CD4-positive, CD25-positive, alpha-beta regulatory T cell (primary cell): ENCODE results near the gene TRIM68. TPM values are rescaled to one million over a fixed set of nuclear protein-coding genes. Genes with fewer than 3 reads are reported as not detected.

Experiments used
- ATAC-seq, 2 donors: fragments of 150-1000 bp; cut with Tn5 transposase; one replicate each; pipeline ENCODE4 v1.10.0; 2021; ENCODE audit warnings: low read depth in 2 of 2, moderate number of reproducible peaks in 2 of 2, moderate library complexity in 1 of 2
- DNase-seq, 3 donors: peaks; one replicate each; pipeline versions ENCODE4 v3.0.0 to v3.0.0-alpha.2; 2012 to 2022; ENCODE audit warnings: mixed read lengths in 1 of 3
- H3K27ac ChIP-seq: one replicate; pipeline ENCODE4 v1.7.0; 2013; ENCODE audit warnings: mild to moderate bottlenecking, low read length; ENCODE audit not compliant: insufficient read depth, poor library complexity, severe bottlenecking
- H3K27me3 ChIP-seq: one replicate; pipeline ENCODE4 v1.7.0; 2013; ENCODE audit warnings: low read length; ENCODE audit not compliant: control insufficient read depth, insufficient read depth
- H3K36me3 ChIP-seq: one replicate; pipeline ENCODE4 v1.7.0; 2013; ENCODE audit warnings: mild to moderate bottlenecking, low read length, moderate library complexity; ENCODE audit not compliant: control insufficient read depth, insufficient read depth
- H3K4me1 ChIP-seq: 2 replicates; pipeline ENCODE4 v1.7.0; 2013; ENCODE audit warnings: mild to moderate bottlenecking, low read length; ENCODE audit not compliant: insufficient read depth, control insufficient read depth, poor library complexity, severe bottlenecking
- H3K4me3 ChIP-seq: one replicate; pipeline ENCODE4 v1.7.0; 2013; ENCODE audit warnings: low read depth, mild to moderate bottlenecking, low read length, moderate library complexity
- H3K9me3 ChIP-seq, 2 experiments: 1 replicate in 1 of 2; 2 replicates in 1 of 2; pipeline ENCODE4 v1.7.0; 2013; ENCODE audit warnings: low read length in 2 of 2, mild to moderate bottlenecking in 1 of 2, moderate library complexity in 1 of 2; ENCODE audit not compliant: control insufficient read depth in 2 of 2
- H3K27ac Mint-ChIP-seq, 3 donors: one replicate each; pipeline ENCODE4 v1.8.0; 2020 to 2022; ENCODE audit warnings: mild to moderate bottlenecking in 3 of 3, mixed read lengths in 3 of 3, moderate library complexity in 2 of 3
- H3K27me3 Mint-ChIP-seq: one replicate; pipeline ENCODE4 v1.8.0; 2022; ENCODE audit warnings: mild to moderate bottlenecking, mixed read lengths
- H3K36me3 Mint-ChIP-seq: one replicate; pipeline ENCODE4 v1.8.0; 2020; ENCODE audit warnings: mixed read lengths
- H3K4me1 Mint-ChIP-seq, 4 donors: one replicate each; pipeline ENCODE4 v1.8.0; 2020 to 2022; ENCODE audit warnings: mixed read lengths in 4 of 4, mild to moderate bottlenecking in 1 of 4
- H3K4me3 Mint-ChIP-seq, 4 donors: one replicate each; pipeline ENCODE4 v1.8.0; 2020 to 2022; ENCODE audit warnings: mild to moderate bottlenecking in 4 of 4, mixed read lengths in 4 of 4, moderate library complexity in 3 of 4
- H3K9me3 Mint-ChIP-seq, 7 donors: one replicate each; pipeline ENCODE4 v1.8.0; 2020 to 2022; ENCODE audit warnings: mixed read lengths in 7 of 7, mild to moderate bottlenecking in 3 of 7, moderate library complexity in 2 of 7
- polyA plus RNA-seq, 4 donors: library from polyadenylated mRNA; unstranded; fragments of 300-500 nt; fragmentation: Illumina TruSeq; gene quantifications; one replicate each; pipeline ENCODE4 v1.2.3, GENCODE V29; 2021
- total RNA-seq: library from RNA; stranded (reverse); gene quantifications from one replicate; pipeline ENCODE4 v1.2.3, GENCODE V29; 2022

Gene TRIM68, protein sequence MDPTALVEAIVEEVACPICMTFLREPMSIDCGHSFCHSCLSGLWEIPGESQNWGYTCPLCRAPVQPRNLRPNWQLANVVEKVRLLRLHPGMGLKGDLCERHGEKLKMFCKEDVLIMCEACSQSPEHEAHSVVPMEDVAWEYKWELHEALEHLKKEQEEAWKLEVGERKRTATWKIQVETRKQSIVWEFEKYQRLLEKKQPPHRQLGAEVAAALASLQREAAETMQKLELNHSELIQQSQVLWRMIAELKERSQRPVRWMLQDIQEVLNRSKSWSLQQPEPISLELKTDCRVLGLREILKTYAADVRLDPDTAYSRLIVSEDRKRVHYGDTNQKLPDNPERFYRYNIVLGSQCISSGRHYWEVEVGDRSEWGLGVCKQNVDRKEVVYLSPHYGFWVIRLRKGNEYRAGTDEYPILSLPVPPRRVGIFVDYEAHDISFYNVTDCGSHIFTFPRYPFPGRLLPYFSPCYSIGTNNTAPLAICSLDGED
- 10.1 TPM for total RNA-seq
- polyA plus RNA-seq, result 10 to 100 TPM; 17.0 to 22.3 (median 18.4) TPM

DNA sequence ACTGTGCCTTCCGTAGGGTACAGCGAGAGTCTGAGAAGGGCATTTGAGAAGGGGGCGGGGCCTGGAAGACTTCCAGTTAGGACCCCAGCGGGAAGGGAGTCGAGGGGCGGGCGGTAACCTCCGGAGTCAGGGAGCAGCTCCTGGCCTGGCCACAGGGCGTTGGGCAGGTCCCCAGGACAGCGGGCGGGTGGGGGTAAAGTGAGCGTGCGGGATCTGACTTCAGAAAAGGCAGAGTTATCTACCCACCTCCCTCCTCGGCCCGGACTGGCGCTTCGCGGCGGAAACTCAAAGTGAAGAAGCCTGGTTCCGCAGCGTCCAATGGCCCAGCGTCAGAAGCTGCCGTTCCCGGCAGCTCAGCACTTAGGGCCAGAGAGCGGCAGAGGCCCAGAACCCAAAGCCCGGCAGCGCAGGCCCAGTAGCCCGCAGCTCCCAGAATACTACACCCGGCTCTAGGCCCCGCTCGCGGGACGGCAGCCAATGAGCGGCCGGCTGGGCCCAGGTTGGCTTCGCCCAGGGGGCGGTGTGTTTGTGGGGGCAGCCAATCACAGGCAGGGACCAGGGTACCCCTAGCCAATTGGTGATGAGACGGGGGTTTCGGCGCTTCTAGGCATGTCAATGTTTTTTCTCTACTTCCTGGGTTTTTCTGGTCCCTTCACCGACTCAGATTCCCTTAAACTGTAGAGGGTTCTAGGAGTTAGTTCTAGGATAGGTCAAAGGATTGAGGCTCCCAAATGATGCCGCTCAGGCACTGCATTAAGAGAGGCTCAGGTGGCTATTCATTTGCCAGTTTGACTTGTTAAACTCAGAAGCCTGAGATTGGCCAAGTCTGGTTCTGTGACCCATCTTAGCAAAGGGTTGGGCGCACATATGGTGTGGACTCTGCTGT lies at the start of gene TRIM68:
TRIM68 (minus strand) TSS at position 451 of the 886 bp plus-strand sequence. CDS start 2,727 bp downstream, outside the sequence.
- peaks cover 31 to 63% (median 43%) of the 10 kb centered on the region in 4 donors for H3K4me1 Mint-ChIP-seq
- peak within 1 kb of the TSS; percentile 94 for H3K4me3 ChIP-seq
- H3K9me3 ChIP-seq, result no peaks in the 10 kb centered on the region
- H3K27ac Mint-ChIP-seq, result peak within 1 kb of the TSS; percentile 94 to 97 (median 95)
- H3K4me3 Mint-ChIP-seq, result peak within 1 kb of the TSS; percentile 84 to 97 (median 96)
- H3K4me1 ChIP-seq, result peaks cover 31% of the 10 kb centered on the region
- H3K36me3 Mint-ChIP-seq, result peaks cover 18% of the 10 kb centered on the region
- no peaks in the 10 kb centered on the region for H3K9me3 Mint-ChIP-seq
- ATAC-seq (peak; percentile 100), DNase-seq (peak; percentile 90 to 97 (median 94))
- H3K27ac ChIP-seq, result peak within 1 kb of the TSS; percentile 80
- H3K27me3 Mint-ChIP-seq, result no peaks in the 10 kb centered on the region
- H3K27me3 ChIP-seq, result no peaks in the 10 kb centered on the region
- H3K36me3 ChIP-seq, result peaks cover 14% of the 10 kb centered on the region

DNA sequence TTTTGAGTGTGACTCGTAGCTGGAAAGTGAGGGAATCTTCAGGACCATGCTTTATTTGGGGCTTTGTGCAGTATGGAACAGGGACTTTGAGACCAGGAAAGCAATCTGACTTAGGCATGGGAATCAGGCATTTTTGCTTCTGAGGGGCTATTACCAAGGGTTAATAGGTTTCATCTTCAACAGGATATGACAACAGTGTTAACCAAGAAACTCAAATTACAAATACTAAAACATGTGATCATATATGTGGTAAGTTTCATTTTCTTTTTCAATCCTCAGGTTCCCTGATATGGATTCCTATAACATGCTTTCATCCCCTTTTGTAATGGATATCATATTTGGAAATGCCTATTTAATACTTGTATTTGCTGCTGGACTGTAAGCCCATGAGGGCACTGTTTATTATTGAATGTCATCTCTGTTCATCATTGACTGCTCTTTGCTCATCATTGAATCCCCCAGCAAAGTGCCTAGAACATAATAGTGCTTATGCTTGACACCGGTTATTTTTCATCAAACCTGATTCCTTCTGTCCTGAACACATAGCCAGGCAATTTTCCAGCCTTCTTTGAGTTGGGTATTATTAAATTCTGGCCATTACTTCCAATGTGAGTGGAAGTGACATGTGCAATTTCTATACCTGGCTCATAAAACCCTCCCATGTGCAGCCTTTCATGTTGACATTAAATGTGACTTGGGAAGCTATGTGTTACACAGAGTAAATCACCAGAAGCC lies 46.8 kb upstream of the TRIM68 start:
- no peaks in the 10 kb centered on the region for H3K9me3 ChIP-seq
- H3K27ac ChIP-seq, result no peak overlapping the region
- H3K4me3 Mint-ChIP-seq, result no peak overlapping the region
- no peaks in the 10 kb centered on the region for H3K36me3 ChIP-seq
- no peak overlapping the region for H3K27ac Mint-ChIP-seq
- H3K4me1 Mint-ChIP-seq, result no peaks in the 10 kb centered on the region
- H3K9me3 Mint-ChIP-seq, result peaks cover 0 to 4% (median 0%) of the 10 kb centered on the region in 7 donors
- DNase-seq (no peak), ATAC-seq (no peak)
- no peak overlapping the region for H3K4me3 ChIP-seq
- no peaks in the 10 kb centered on the region for H3K4me1 ChIP-seq
- no peaks in the 10 kb centered on the region for H3K27me3 ChIP-seq
- H3K27me3 Mint-ChIP-seq, result no peaks in the 10 kb centered on the region
- H3K36me3 Mint-ChIP-seq, result no peaks in the 10 kb centered on the region

DNA sequence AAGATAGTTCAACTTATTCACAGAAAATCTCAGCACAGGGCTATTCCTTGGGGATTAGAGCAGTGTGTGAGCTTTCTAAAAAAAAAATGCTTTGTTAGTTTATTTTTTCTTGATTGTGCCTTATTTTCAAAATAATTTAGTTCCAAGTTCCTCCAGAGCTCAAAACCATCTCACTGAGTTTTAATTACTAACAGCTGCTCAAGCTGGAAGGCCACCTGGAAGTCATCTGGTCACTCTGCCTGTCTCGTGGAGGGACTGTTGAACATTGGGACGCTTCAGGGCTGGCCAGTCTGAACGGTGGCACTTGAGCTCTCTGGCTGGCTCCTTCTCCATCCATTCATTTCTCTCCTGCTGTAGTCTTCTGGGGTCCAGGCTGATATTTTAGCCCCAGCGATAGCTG lies 39.7 kb upstream of the TRIM68 start:
- Mint-ChIP-seq H3K9me3 (peaks cover 0 to 1% (median 0%) of the 10 kb centered on the region in 7 donors), H3K27ac (no peak overlapping the region), H3K36me3 (no peaks in the 10 kb centered on the region), H3K4me1 (no peaks in the 10 kb centered on the region), H3K4me3 (no peak overlapping the region), H3K27me3 (no peaks in the 10 kb centered on the region)
- H3K9me3 ChIP-seq, result no peaks in the 10 kb centered on the region
- H3K27me3 ChIP-seq, result no peaks in the 10 kb centered on the region
- DNase-seq (no peak), ATAC-seq (no peak)
- H3K36me3 ChIP-seq, result no peaks in the 10 kb centered on the region
- H3K4me3 ChIP-seq, result no peak overlapping the region
- H3K4me1 ChIP-seq, result no peaks in the 10 kb centered on the region
- H3K27ac ChIP-seq, result no peak overlapping the region

DNA sequence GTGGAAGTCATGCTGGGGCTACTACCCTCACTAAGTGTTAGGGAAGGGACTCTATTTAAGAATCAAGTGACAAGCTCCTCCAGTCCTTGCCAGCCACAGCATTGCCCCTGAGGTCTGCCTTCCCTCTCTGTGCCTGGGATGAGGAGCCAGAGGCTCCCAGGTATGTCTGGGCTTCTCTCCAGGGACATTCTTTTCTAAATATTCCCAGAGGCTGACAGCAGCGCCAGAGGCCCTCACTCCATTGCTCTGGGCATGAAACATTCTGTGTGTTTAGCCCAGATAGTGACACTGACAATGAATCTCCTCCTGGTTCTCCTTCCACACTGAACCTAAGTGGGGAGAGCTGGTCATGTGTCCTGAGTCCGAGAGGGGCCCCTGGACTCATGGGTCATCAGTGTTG lies 37.9 kb upstream of the TRIM68 start:
- no peak overlapping the region for H3K27ac Mint-ChIP-seq
- H3K36me3 Mint-ChIP-seq, result no peaks in the 10 kb centered on the region
- no peak overlapping the region for H3K4me3 Mint-ChIP-seq
- no peaks in the 10 kb centered on the region for H3K27me3 Mint-ChIP-seq
- peaks cover 0 to 1% (median 0%) of the 10 kb centered on the region in 7 donors for H3K9me3 Mint-ChIP-seq
- ATAC-seq (no peak), DNase-seq (no peak)
- Histone ChIP-seq H3K4me3 (no peak overlapping the region), H3K27ac (no peak overlapping the region), H3K4me1 (no peaks in the 10 kb centered on the region), H3K27me3 (no peaks in the 10 kb centered on the region), H3K36me3 (no peaks in the 10 kb centered on the region), H3K9me3 (no peaks in the 10 kb centered on the region)
- no peaks in the 10 kb centered on the region for H3K4me1 Mint-ChIP-seq

DNA sequence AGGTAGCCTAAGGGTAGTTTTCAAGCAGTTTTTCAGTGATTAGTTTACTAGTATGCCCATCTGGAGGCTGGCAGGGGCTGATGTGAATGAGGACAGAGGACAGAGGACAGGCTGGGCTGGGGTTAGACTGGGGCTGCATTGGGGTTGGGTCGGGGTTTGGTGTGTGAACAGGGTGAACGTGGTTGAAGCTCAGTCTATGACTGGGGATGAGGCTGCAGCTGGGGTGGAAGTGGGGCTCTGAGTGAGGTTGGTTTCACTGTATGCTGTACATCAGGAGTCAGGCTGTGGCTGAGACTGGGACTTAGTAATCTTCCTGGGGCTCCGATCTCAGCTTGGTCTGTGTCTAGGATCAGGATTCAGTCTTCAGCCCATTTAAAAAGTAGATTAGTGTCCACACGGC lies 36.2 kb upstream of the TRIM68 start:
- Mint-ChIP-seq H3K27ac (no peak overlapping the region), H3K9me3 (peaks cover 0 to 1% (median 0%) of the 10 kb centered on the region in 7 donors), H3K36me3 (no peaks in the 10 kb centered on the region), H3K4me3 (no peak overlapping the region), H3K4me1 (peaks cover 0 to 3% (median 0%) of the 10 kb centered on the region in 4 donors), H3K27me3 (no peaks in the 10 kb centered on the region)
- Histone ChIP-seq H3K9me3 (no peaks in the 10 kb centered on the region), H3K27ac (no peak overlapping the region), H3K27me3 (no peaks in the 10 kb centered on the region), H3K4me1 (no peaks in the 10 kb centered on the region), H3K4me3 (no peak overlapping the region), H3K36me3 (no peaks in the 10 kb centered on the region)
- ATAC-seq, result peak in 1 of 2 donors; percentile 28
- no peak for DNase-seq

DNA sequence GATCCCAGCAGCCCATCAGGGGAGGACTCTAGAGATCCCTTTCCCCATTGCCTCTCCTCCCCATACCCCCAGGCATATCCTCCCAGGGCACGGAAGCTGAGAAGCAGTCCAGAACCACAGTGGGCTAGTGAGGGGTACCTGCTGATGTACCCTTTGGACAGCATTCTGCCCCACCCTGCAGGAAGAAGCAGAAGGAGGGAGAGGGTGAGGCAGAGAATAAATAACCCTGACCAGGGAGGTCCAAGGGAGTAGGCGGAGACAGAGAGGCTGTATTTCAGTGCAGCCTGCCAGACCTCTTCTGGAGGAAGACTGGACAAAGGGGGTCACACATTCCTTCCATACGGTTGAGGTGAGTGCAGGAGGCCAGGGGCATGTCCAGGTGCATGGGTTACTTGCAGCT lies 35.7 kb upstream of the TRIM68 start, which contains the start of gene OR51E1:
OR51E1 (plus strand) TSS at position 301 of the 400 bp plus-strand sequence. CDS start 8,545 bp downstream, outside the sequence.
- Histone ChIP-seq H3K27me3 (no peaks in the 10 kb centered on the region), H3K9me3 (no peaks in the 10 kb centered on the region), H3K4me3 (no peak within 1 kb of the TSS), H3K4me1 (no peaks in the 10 kb centered on the region), H3K36me3 (no peaks in the 10 kb centered on the region), H3K27ac (no peak within 1 kb of the TSS)
- DNase-seq (no peak), ATAC-seq (no peak)
- no peaks in the 10 kb centered on the region for H3K27me3 Mint-ChIP-seq
- H3K4me3 Mint-ChIP-seq, result no peak within 1 kb of the TSS
- H3K36me3 Mint-ChIP-seq, result no peaks in the 10 kb centered on the region
- no peaks in the 10 kb centered on the region for H3K9me3 Mint-ChIP-seq
- H3K27ac Mint-ChIP-seq, result peak within 1 kb of the TSS in 1 of 3 donors; percentile 28
- H3K4me1 Mint-ChIP-seq, result peaks cover 0 to 3% (median 0%) of the 10 kb centered on the region in 4 donors

DNA sequence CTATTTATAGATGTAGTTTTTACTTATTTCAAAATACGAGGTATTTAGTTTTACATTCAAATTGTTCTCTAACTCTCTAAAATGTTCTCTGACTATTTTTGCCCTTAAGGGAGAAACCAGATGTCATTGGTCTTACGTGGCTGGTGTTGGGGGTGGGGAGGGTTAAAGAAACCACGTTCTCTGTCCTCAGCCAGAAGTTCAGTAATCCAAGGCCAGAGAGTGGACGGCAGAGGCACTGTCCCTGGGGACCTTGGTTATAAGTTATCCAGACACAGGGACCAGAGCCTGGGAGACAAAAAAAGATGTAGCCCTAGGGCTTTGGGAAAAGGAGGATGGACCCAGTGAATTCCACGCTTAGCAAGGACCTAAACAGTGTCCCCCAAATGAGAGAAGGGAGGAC lies 35.0 kb upstream of the TRIM68 start:
- Mint-ChIP-seq H3K4me3 (no peak overlapping the region), H3K4me1 (peaks cover 0 to 3% (median 0%) of the 10 kb centered on the region in 4 donors), H3K27ac (no peak overlapping the region), H3K27me3 (no peaks in the 10 kb centered on the region), H3K9me3 (no peaks in the 10 kb centered on the region), H3K36me3 (no peaks in the 10 kb centered on the region)
- ATAC-seq (no peak), DNase-seq (no peak)
- no peak overlapping the region for H3K4me3 ChIP-seq
- H3K27me3 ChIP-seq, result no peaks in the 10 kb centered on the region
- H3K36me3 ChIP-seq, result no peaks in the 10 kb centered on the region
- H3K9me3 ChIP-seq, result no peaks in the 10 kb centered on the region
- H3K27ac ChIP-seq, result no peak overlapping the region
- no peaks in the 10 kb centered on the region for H3K4me1 ChIP-seq
